ENCODE data around the gene IFNA8.

Gene IFNA8

GRCh38 chr9:21385131-21385670, 23.7 kb upstream of the IFNA8 start, which contains the start of gene IFNA2:
Gene IFNA2, minus strand, starts transcription at chr9:21385398. Its CDS starts 69 bp downstream, at chr9:21385329.
- Histone ChIP-seq H3K9me3 (ENCODE audit: insufficient read depth, low read length) (no peaks in the 10 kb centered on the region), H3K4me3 (ENCODE audit: insufficient read length, low read depth) (no peak within 1 kb of the TSS), H3K36me3 (ENCODE audit: insufficient read depth, insufficient read length, low read length) (no peaks in the 10 kb centered on the region), H3K4me1 (ENCODE audit: insufficient read depth, insufficient read length) (peaks cover 3% of the 10 kb centered on the region), H3K27me3 (ENCODE audit: insufficient read depth, insufficient read length) (no peaks in the 10 kb centered on the region), H3K9ac (ENCODE audit: insufficient read length, low read depth) (no peak within 1 kb of the TSS)
- no peak for TF ChIP-seq YY1 (IDR thresholded peaks at IDR 0.05; ENCODE audit: insufficient read depth, insufficient read length)
- TF ChIP-seq ZNF274 (IDR thresholded peaks at IDR 0.05; ENCODE audit: low read depth, low read length) = no peak
- TF ChIP-seq SUZ12 (IDR thresholded peaks at IDR 0.05; ENCODE audit: extremely low read depth, insufficient read depth, insufficient read length) = no peak
- DNase-seq (ENCODE audit: low read depth, low spot score) = no peak

GRCh38 chr9:21392270-21392669, 16.6 kb upstream of the IFNA8 start:
- no peak for TF ChIP-seq SUZ12 (IDR thresholded peaks at IDR 0.05; ENCODE audit: extremely low read depth, insufficient read depth, insufficient read length)
- TF ChIP-seq YY1 (IDR thresholded peaks at IDR 0.05; ENCODE audit: insufficient read depth, insufficient read length) = no peak
- no peak for TF ChIP-seq ZNF274 (IDR thresholded peaks at IDR 0.05; ENCODE audit: low read depth, low read length)
- peaks cover 23% of the 10 kb centered on the region for H3K27me3 ChIP-seq (ENCODE audit: insufficient read depth, insufficient read length)
- H3K9me3 ChIP-seq (ENCODE audit: insufficient read depth, low read length) = no peaks in the 10 kb centered on the region
- H3K36me3 ChIP-seq (ENCODE audit: insufficient read depth, insufficient read length, low read length) = no peaks in the 10 kb centered on the region
- no peak for DNase-seq (ENCODE audit: low read depth, low spot score)
- no peak overlapping the region for H3K9ac ChIP-seq (ENCODE audit: insufficient read length, low read depth)
- no peak overlapping the region for H3K4me3 ChIP-seq (ENCODE audit: insufficient read length, low read depth)
- H3K4me1 ChIP-seq (ENCODE audit: insufficient read depth, insufficient read length) = no peaks in the 10 kb centered on the region

GRCh38 chr9:21395778-21396717, 12.9 kb upstream of the IFNA8 start:
- no peak for DNase-seq (ENCODE audit: low read depth, low spot score)
- Histone ChIP-seq H3K4me1 (ENCODE audit: insufficient read depth, insufficient read length) (no peaks in the 10 kb centered on the region), H3K36me3 (ENCODE audit: insufficient read depth, insufficient read length, low read length) (no peaks in the 10 kb centered on the region), H3K27me3 (ENCODE audit: insufficient read depth, insufficient read length) (peaks cover 27% of the 10 kb centered on the region), H3K9me3 (ENCODE audit: insufficient read depth, low read length) (no peaks in the 10 kb centered on the region), H3K9ac (ENCODE audit: insufficient read length, low read depth) (peak overlapping the region; percentile 24), H3K4me3 (ENCODE audit: insufficient read length, low read depth) (peak overlapping the region; percentile 52)
- no peak for TF ChIP-seq ZNF274 (IDR thresholded peaks at IDR 0.05; ENCODE audit: low read depth, low read length)
- TF ChIP-seq SUZ12 (IDR thresholded peaks at IDR 0.05; ENCODE audit: extremely low read depth, insufficient read depth, insufficient read length) = peak; percentile 33

GRCh38 chr9:21398955-21399489, 9.9 kb upstream of the IFNA8 start:
- Histone ChIP-seq H3K4me3 (ENCODE audit: insufficient read length, low read depth) (no peak overlapping the region), H3K4me1 (ENCODE audit: insufficient read depth, insufficient read length) (no peaks in the 10 kb centered on the region), H3K9me3 (ENCODE audit: insufficient read depth, low read length) (no peaks in the 10 kb centered on the region), H3K36me3 (ENCODE audit: insufficient read depth, insufficient read length, low read length) (no peaks in the 10 kb centered on the region), H3K9ac (ENCODE audit: insufficient read length, low read depth) (no peak overlapping the region), H3K27me3 (ENCODE audit: insufficient read depth, insufficient read length) (peaks cover 41% of the 10 kb centered on the region)
- TF ChIP-seq ZNF274 (IDR thresholded peaks at IDR 0.05; ENCODE audit: low read depth, low read length) = no peak
- no peak for TF ChIP-seq YY1 (IDR thresholded peaks at IDR 0.05; ENCODE audit: insufficient read depth, insufficient read length)
- TF ChIP-seq SUZ12 (IDR thresholded peaks at IDR 0.05; ENCODE audit: extremely low read depth, insufficient read depth, insufficient read length) = no peak
- no peak for DNase-seq (ENCODE audit: low read depth, low spot score)

- TF ChIP-seq YY1 (IDR thresholded peaks at IDR 0.05; ENCODE audit: insufficient read depth, insufficient read length) (no peak), ZNF274 (IDR thresholded peaks at IDR 0.05; ENCODE audit: low read depth, low read length) (no peak), SUZ12 (IDR thresholded peaks at IDR 0.05; ENCODE audit: extremely low read depth, insufficient read depth, insufficient read length) (no peak)
- Histone ChIP-seq H3K9me3 (ENCODE audit: insufficient read depth, low read length) (no peaks in the 10 kb centered on the region), H3K4me3 (ENCODE audit: insufficient read length, low read depth) (no peak overlapping the region), H3K27me3 (ENCODE audit: insufficient read depth, insufficient read length) (peaks cover 41% of the 10 kb centered on the region), H3K9ac (ENCODE audit: insufficient read length, low read depth) (no peak overlapping the region), H3K4me1 (ENCODE audit: insufficient read depth, insufficient read length) (no peaks in the 10 kb centered on the region), H3K36me3 (ENCODE audit: insufficient read depth, insufficient read length, low read length) (no peaks in the 10 kb centered on the region)
- no peak for DNase-seq (ENCODE audit: low read depth, low spot score)
Measured at GRCh38 chr9:21399956-21400355, 9.0 kb upstream of the IFNA8 start.

- peak overlapping the region; percentile 38 for H3K4me3 ChIP-seq (ENCODE audit: insufficient read length, low read depth)
- no peaks in the 10 kb centered on the region for H3K4me1 ChIP-seq (ENCODE audit: insufficient read depth, insufficient read length)
- peak overlapping the region; percentile 53 for H3K9ac ChIP-seq (ENCODE audit: insufficient read length, low read depth)
- no peak for TF ChIP-seq SUZ12 (IDR thresholded peaks at IDR 0.05; ENCODE audit: extremely low read depth, insufficient read depth, insufficient read length)
- H3K9me3 ChIP-seq (ENCODE audit: insufficient read depth, low read length) = no peaks in the 10 kb centered on the region
- no peaks in the 10 kb centered on the region for H3K36me3 ChIP-seq (ENCODE audit: insufficient read depth, insufficient read length, low read length)
- DNase-seq (ENCODE audit: low read depth, low spot score) = no peak
- H3K27me3 ChIP-seq (ENCODE audit: insufficient read depth, insufficient read length) = peaks cover 15% of the 10 kb centered on the region
Measured at GRCh38 chr9:21402386-21403251, 6.3 kb upstream of the IFNA8 start.

Data from NT2/D1 (cell line).